Activated CD8-positive, alpha-beta memory T cell treated with anti-CD3 and anti-CD28 coated beads, Interleukin-2, amount 50 U/mL, for 24 hours (primary cell): Measurements from ENCODE around the gene UPP2.

Experiments used
- DNase-seq: peaks from one replicate; pipeline ENCODE4 v3.0.0-alpha.2; 2020; ENCODE audit errors: extremely low read depth

UPP2 gene

DNA sequence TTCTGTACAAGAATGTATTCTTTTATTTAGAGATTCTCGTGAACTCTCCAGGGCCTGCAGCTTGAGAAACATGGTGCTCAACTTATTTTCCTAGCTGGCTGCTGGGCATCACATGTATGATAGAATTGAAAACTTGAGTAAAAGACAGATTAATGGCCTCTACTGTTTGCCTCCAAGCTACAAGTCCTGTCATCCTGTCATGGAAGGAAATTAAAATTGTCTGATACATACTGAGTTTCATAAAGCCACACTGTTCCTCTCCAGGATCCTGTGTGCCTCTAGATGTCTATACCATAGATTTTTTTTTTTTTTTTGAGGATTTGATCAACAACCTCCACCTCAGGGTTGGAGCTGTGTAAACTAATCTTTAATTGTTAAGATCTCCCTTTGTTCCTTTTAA lies 38.5 kb downstream of the UPP2 start:
- DNase-seq = no peak

DNA sequence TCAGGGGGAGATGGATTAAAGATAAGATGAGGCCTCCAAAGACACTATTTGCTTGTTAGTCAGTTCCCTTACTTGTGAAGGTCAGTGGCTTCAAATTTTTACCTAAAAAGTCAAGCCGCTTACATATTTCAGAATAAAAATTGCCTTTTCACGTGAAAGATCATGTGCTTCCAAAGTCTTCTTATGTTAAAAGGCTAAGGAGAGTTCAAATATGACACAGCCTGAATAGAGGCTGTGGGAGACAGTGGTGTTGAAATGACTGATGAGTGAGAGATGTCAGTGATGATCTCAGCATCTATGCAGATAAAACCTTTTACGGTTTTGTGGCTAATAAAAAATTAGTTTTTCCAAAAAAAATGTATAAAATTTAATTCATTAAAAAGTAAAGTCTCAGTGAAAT lies 40.5 kb downstream of the UPP2 start:
- DNase-seq = no peak

DNA sequence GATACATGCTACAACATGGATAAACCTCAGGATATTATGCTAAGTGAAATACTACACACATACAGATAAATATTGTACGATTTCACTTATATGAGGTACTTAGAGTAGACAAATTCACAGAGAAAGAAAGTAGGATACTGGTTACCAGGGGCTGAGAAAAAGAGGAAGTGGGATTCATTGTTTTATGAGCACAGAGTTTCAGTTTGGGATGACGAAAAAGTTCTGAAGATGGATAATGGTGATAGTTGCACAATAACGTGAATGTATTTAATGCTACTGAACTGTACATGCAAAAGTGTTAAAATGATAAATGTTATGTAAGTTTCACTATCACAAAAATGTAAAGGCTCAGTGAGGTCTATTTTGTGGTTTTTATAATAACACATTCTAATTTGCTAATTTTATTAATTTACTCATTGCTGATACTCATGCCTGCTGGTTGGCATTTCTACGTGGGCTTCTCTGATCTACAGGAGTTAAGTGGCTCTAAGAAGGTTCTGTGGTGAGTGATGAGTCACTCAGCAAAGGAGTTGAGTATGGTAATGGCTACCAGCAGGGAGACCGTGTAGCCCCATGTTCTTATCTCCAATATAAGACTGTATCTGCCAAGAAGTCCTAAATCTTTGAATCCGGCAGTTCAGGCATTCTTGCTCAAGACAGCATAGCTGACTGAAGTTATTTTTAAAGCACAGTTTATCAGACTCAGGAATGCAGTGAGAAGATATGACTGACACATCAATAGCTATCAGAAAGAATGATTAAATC lies 41.1 kb downstream of the UPP2 start:
- DNase-seq = no peak

DNA sequence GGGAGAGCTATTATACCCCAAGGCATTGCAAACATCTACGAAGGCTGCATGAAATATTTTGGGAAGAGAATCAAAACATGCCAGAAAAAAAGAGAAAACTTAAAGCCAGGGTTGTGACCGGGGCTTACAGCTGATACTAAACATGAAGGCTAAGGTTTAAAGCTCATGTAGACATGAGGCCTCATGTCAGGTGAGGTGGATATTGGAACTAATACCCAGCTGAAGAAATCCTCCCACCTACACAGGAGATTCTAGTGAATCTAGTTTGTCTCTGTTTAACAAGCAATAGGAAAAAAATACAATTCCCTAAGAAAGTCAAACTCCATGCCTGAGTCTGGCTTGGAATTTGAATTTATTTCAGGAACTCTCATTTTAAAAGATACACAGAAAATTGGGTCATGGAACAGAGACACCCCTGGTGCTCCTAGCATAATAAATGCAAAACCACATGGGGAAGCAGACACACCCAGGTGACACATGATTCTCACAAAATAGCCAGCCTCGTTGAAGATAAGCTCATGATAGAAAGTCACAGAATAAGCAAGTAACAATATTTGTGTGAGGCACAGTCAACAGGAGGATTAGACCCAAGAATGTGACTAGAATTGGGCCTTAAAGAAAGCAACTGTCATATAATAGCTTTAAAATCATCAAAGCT lies 42.2 kb downstream of the UPP2 start:
- no peak for DNase-seq

DNA sequence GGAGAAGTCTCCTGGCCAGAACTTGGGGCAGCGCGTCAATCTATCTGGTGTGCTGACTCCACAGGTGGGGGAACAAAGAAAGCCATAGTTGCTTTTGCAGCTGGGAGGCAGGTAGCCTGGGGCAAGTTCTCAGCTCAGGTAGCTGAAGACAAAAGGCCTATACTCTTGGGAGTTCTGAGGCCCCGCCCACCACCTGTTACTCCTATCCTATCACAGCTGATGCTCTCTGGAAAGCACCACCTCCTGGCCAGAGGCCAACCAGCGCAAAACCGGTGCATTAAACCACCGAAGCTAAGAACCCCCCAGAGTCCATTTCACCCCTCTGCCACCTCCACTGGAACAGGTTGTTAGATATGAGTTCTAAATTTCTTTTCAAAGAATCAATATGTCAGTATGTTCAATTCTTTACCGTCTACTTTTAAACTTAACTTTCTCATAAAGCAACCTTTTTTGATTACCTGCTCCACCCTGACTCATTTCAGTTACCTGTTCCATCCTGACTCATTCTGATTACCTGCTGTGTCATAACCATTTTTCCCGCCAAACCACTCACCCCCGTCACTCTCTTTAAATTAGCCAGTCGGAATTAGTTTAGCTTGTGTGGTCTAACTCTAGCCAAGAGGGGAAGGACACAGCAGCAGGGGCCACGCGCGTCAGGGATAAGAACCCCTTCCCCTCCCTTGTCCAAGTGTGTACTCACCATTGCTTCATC lies 43.4 kb downstream of the UPP2 start:
- DNase-seq = no peak

DNA sequence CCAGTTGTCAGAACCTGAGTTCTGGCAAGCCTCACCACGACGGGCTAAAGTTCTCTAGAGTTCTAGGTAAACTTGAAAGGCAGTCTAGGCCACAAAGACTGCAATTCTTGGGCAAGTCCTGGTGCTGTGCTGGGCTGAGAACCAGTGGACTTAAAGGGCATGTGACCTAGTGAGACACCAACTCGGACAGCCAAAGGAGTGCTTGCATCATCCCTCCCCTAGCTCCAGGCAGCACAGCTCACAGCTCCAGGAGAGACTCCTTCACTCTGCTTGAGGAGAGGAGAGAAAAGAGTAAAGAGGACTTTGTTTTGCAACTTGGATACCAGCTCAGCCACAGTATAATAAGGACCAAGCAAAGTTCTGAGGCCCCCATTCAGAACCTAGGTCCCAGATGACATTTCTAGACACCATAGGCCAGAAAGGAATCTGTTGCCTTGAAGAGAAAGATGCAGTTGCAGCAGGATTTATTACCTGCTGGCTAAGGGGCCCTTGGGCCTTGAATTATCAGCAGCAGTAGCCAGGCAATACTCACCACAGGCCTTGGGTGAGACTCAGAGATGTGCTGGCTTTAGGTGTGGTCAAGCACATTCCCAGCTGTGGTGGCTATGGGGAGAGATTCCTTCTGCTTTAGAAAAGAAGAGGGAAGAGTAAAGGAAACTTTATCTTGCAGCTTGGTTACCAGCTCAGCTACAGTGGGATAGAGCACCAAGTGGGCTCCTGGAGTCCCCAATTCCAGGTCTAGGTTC lies 51.8 kb downstream of the UPP2 start:
- DNase-seq = no peak

DNA sequence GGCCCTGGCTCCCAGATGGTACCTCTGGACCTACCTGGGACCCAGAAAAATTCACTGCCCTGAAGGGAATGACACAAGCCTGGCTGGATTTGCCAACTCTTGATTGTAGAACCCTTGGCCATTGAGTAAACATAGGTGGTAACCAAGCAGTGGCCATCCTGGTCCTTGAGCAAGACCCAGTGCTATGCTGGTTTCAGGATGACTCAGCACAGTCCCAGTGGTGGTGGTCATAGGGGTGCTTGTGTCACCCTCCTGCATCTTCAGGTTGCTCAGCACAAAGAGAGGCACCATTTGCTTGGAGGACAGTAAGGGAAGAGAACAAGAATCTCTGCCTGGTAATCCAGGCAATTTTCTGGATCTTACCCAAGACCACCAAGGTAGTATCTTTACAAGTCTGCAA lies 52.9 kb downstream of the UPP2 start:
- no peak for DNase-seq

DNA sequence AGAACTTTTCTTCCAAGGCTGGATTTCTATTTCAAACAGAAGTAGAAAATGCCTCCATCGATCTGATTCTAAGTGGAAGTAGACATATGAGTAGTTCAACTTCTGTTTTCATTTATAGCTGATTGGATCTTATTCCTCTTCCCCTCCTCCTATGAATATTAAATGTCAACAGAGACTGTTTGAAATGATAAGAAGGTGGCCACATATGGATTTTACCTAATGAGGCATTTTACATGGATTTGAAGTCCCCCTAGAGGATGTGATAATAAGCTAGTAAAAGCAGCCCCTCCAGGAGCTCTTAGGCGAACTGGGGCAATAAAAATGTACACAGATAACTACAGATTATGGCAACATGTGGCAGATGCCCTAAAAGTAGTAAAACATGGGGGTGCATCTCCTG lies 71.0 kb downstream of the UPP2 start:
- no peak for DNase-seq

DNA sequence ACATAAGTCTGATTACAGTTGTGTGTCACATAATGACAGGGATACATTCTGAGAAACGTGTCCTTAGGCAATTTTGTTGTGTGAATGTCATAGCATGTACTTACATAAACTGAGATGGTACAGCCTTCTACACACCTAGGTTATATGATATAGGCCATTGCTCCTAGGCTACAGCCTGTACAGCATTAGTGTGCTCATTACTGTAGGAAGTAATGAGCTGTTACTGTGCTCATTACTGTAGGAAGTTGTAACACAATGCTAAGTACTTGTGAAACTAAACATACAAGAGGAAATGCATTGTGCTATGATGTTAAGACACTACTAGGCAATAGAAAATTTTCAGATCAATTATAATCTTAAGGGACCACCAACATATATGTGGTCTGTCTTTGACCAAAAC lies 72.8 kb downstream of the UPP2 start:
- no peak for DNase-seq

DNA sequence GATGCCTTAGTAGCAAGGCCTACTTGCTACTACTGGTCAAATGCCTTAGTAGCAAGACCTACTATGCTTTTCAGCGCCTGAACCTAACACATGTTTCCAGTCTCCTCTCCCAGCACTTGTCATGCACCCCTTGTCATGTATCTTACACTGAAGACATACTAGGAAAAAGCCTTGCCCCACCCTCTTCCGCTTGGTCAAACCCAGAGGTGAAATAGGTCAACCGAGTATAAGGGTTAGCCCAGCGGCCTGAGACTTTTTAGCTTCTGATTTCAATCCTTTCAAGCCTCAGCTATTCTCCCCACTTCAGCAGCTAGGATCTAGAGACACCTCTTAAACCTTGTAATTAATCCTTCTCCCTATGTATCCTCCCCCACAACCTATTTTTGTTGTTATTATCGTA lies 73.3 kb downstream of the UPP2 start:
- DNase-seq = no peak

DNA sequence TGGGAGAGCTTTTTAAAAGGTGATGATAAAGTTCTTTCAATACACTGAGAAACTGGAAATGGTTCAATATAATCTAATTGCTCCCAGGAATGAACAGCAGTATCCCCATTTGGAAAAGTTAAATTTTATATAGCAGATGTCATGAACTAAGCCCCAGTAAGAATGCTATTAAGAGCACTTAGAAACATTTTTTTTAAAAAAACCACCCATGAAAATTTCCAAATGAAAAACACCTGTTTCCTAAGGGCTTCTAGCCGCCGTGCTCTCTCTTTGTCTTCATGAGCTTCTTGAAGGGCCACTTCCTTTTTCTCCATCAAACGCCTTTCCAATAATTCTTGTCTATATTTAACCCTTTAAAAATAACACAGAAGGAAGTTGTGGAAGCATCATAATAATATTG lies 77.0 kb downstream of the UPP2 start:
- DNase-seq = no peak

DNA sequence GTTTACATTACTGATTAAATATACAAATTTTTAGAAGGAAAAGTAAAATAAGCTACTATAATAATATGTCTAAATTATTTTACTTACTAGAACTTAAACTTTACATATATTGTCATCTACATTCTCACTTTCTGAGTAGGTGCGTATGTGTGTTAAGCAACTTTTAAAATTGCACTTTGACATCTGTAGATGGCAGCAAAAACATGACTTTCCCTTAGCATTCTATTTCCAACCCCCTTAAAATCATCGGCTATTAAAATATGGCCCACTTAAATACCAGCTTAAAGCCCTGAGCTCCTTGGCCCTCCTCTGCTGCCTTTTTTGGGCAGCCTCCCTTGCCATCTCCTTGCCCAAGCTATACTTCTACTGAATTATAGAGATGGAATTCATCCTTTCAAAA lies 78.0 kb downstream of the UPP2 start:
- no peak for DNase-seq

DNA sequence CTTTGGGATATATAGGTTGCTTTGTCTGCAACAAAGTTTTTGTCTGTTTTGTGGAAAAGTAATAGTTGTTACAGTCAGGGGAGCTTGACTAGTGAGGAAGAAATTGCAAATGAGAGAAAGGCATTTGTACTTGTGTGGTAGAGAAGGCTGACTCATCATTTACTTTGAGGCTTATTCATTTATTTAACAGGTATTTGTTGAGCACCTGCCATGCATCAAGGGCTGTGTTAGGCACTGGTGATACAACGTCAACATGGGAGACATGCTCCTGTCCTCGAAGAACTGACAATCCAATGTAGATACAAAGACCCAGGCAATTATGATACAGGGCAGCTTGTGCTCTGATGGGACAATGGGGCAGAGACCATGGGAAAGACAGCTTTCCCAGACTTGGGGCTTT lies 79.5 kb downstream of the UPP2 start:
- DNase-seq = no peak

DNA sequence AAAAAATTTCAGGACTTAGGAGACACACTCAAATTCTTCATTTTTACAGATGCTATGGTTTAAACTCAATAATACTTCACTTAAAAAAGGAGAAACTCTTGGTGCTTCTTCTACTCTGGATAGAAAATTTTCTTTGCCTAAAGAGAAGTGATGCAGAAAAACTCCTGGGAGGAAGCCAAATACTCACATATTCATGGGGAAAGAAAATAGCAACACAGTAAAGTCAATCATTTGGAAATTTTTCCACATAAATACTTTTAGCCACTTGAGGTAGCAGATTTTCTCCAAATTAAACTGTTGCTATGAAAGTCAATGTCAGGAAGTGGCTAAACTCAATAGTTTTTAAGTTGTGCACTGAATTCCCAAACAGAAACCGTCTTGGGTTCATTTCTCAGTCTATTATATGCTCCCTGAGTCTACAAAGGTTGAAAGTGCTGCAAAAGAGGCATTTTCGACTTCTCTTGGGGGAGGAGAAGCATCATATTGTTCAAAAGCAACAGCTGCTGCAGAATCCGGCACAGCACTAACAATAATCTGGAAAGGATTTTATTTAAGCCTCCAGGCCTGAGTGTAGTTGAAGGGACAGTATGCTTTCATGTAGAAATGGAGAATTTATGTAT lies 81.1 kb downstream of the UPP2 start:
- no peak for DNase-seq

DNA sequence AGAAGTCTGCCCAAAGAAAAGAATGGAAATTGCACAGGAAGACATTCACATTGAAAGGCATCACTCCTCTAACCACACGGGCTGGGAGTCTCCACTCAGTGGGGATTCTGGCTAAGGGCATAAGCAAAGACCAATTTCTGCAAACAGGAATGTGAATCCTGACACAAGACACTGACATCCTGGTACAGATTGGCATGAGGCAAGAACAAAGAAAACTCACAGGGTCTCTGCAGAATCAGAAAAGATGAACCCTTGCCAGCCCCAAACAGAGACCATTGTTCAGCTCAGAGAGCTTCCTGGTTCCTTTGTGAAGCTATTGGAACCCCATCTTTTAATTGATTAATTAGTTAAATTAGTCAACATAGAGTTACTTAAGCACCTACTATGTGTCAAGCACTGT lies 82.3 kb downstream of the UPP2 start:
- no peak for DNase-seq

DNA sequence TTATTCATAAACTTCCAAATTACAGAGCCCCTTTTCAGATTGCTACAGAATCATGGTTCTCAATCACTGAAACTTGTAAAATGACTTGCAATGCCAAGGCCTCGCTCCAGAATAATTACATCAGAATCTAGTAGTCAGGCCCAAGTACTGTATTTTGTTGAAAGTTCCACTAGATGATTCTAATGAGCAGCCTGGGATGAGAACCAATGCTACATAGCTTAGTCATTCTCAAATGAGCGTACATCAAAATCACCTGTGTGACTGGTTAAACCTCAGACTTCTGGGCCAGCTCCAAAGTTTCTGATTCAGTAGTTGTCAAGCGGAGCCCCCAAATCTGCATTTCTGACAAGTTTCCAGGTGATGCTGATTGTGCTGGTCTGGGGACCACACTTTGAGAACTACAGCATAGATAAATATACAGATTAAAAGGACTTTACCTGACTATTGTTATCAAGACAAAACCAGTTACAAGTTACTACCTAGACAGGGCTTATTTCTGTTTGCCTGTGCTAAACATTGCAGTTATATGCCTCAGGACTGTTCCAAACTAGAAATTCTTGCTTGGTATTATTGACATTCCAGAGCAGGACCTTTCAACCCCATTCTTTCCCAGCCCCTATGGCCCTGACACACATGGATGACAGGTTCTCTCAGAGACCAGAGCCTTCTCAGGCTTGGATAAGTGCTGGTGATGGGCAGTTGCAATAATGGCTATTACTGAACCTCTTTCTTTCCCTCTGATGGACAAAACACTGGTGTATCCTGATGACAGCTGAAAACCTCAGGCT lies 83.1 kb downstream of the UPP2 start:
- DNase-seq = no peak
